CD4-positive, alpha-beta T cell treated with Interleukin-17A for 4 hours (primary cell): ENCODE data around the gene OSBPL2.

ENCODE experiments used
- DNase-seq: peaks from one replicate; pipeline ENCODE4 v3.0.0-alpha.2; 2020; ENCODE audit warnings: mixed read lengths

OSBPL2 gene

DNA sequence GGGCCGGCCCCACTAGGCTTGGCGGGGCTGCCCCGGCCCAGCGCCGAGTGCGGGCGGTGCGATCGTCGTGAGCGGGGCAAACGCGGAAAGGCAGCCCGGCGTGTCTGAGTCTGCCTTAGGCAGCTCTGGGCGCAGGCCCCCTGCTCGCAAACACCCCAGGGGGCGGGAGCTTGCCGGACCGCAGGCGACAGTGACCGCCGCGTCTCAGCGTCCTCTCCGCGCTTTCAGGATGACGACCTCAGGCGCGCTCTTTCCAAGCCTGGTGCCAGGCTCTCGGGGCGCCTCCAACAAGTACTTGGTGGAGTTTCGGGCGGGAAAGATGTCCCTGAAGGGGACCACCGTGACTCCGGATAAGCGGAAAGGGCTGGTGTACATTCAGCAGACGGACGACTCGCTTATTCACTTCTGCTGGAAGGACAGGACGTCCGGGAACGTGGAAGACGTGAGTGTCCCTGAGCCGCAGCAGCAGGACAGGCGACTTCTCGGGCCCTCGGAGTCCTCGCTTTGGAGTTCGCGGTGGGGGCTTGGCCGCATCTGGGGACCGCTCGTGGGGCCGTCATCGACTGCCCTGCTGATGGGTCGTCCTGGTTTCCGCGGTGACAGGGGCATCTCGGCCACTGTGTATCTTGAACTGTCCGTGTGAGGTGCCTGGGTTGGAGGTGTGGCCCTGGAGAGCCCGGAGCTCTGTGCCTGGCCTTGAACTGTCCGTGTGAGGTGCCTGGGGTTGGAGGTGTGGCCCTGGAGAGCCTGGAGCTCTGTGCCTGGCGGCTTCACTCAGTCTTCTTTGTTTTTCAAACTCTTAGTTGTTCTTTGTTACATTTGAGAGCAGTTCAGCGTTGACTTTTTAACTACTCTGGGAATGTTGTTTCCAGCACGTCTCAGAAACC is 65.3 kb downstream of the OSBPL2 start:
- DNase-seq: no peak

DNA sequence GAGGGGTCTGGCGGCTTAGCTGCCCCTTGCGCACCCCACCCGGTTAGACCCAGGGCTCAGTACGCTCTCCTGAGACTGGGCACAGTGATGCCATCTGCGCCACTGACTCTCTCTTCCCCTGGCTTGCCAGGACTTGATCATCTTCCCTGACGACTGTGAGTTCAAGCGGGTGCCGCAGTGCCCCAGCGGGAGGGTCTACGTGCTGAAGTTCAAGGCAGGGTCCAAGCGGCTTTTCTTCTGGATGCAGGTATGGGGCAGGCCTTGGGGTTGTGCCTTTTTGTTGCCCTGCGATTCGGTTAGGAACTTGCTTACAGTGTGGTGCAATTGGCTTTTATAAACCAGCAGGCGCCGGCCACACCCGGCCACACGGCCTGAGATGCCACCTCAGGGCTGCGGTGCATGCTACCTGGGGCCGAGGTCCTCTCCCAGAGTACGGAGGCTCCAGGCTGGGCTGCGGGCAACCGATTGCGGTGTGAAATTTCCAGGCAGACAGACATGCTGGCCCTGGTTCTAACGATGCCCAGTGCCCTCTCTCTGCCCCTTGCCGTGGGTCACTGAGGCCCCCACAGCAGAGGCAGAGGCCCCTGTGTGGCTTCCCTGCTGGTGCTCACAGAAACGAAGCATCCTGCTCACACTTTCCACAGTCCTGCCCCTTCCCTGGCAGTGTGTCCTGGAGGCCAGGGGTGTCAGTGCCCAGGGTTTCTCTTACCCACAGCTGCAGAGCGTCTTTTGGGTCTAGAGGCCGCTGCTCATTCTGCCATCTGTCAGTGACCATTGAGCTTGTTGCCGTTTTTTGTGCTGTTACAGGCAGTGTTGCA is 66.2 kb downstream of the OSBPL2 start:
- no peak for DNase-seq

DNA sequence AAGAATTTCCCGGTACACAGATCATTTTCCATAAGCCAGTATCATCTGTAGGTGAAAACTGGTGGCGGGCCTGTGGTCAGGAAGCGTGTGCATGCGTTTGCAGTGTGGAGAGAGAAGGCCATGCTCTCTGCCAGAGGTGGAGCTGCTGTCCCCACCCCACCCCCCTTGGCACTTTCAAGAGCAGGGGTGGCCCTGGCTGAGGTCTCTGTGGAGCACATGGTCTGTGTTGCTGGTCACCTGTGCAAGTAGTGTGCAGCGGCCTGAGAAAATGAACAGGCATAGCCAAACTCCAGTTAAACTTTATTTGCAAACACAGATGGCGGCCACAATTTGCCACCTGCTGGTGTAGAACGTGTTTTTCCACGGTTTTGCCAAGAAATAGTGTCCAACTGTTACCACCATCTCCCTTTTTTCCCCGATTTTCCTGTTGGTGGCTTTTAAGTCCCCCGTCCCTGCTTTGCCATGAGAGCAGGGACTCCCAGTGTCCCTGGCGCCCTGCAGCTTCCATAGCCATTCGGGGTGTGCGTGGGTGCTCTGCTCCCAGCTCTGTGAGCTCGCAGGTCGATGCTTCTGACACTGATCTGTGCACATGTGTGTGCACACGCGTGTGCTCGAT is 66.9 kb downstream of the OSBPL2 start:
- DNase-seq: no peak

DNA sequence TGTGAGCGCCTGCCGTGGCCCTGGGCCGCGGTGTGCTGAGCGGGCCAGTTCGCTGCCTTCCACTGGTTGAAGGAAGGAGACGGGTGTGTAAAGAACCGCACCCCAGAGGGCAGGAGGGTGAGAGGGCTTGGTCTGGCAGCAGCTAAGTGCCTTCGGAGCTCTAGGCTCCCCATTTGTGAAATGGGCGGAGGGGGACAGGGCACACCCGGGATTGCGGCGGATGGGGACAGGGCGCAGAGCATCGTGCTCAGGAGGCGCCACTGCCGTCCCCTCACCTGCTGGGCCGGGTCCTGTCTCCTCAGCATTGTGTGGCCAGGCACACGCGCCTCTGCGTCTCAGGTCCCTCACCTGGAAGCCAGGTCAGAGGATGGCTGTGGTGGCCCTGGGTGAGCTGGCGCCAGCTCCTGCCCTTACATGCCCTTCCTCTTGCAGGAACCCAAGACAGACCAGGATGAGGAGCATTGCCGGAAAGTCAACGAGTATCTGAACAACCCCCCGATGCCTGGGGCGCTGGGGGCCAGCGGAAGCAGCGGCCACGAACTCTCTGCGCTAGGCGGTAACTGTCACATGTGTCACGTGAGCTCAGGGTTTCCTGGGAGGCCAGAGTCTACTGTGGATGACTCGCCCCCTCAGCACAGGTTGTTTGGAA is 67.6 kb downstream of the OSBPL2 start:
- DNase-seq: no peak

DNA sequence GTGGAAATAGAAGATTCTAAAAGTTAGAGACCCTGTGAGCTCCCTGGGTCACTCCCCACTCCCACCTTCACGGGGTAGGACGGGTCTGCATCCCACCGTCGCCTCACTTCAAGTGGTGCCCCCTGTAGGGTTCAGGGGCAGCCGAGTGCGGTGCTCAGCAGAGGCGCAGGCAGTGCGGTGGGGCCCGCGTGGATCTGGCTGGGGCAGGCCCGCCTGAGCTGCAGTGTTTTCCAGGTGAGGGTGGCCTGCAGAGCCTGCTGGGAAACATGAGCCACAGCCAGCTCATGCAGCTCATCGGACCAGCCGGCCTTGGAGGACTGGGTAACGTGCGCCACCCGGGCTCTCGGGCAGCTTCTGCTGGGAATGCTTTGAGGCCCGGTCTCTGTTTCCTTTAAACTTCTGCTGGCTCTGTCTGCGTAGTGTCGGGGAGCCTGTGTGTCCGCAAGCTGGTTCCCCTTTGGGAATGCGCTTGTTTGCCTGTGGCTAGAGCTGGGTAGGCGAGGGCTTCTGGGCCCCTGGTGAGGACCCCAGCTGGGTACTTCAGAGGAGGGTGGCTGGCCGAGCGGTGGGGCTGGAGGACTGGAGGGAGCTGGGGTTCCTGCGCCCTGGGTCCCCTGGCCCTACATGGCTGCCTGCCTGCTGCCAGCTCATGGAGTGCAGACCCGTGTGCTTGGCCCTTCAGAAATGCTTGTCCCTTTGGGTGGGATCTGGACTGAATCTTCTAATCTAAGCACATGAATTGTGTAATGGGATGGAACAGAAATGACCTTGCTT is 68.3 kb downstream of the OSBPL2 start:
- DNase-seq: no peak

DNA sequence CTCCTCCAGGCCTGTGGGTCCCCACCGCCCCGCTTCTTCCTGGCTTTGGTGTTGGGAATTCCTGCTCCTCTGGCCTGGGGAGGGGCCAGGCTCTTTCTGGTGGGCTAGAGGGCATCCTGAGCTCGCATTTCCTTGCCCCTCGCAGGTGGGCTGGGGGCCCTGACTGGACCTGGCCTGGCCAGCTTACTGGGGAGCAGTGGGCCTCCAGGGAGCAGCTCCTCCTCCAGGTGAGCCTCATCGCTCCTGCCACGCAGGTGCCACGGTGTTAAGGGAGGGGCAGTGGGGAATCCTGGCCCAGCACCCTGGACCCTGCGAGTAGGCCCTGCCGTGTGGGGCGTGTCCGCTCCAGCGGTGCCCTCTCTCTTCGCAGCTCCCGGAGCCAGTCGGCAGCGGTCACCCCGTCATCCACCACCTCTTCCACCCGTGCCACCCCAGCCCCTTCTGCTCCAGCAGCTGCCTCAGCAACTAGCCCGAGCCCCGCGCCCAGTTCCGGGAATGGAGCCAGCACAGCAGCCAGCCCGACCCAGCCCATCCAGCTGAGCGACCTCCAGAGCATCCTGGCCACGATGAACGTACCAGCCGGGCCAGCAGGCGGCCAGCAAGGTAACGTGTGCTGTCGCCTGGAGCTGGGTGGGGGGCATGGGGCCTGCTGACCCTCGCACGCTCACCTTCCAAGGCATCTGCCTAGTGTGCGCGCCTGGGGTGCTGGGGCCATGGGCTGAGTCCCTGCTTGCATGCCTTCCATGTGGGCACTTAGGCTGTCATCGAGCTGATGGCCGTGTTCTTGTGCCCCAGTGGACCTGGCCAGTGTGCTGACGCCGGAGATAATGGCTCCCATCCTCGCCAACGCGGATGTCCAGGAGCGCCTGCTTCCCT is 69.1 kb downstream of the OSBPL2 start:
- no peak for DNase-seq

DNA sequence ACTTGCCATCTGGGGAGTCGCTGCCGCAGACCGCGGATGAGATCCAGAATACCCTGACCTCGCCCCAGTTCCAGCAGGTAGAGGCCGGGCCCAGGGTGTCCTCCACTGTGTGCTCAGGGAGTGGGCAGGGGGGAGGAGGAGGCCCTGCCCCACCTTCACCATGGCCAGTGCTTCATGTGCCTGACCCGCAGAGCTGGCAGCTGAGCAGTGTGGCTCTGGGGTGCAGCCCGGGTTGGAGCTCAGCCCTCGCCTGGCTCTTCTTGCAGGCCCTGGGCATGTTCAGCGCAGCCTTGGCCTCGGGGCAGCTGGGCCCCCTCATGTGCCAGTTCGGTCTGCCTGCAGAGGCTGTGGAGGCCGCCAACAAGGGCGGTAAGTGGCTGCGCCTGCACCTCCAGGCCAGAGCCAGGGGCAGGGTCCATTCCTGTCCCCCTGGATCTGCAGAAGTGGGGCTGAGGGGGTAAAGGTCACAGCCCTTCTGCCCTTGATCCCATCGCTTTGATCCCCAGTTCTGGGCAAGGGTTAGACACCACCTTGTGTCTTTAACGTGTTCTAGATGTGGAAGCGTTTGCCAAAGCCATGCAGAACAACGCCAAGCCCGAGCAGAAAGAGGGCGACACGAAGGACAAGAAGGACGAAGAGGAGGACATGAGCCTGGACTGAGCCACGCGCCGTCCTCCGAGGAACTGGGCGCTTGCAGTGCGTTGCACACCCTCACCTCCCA is 69.9 kb downstream of the OSBPL2 start:
- DNase-seq: no peak

DNA sequence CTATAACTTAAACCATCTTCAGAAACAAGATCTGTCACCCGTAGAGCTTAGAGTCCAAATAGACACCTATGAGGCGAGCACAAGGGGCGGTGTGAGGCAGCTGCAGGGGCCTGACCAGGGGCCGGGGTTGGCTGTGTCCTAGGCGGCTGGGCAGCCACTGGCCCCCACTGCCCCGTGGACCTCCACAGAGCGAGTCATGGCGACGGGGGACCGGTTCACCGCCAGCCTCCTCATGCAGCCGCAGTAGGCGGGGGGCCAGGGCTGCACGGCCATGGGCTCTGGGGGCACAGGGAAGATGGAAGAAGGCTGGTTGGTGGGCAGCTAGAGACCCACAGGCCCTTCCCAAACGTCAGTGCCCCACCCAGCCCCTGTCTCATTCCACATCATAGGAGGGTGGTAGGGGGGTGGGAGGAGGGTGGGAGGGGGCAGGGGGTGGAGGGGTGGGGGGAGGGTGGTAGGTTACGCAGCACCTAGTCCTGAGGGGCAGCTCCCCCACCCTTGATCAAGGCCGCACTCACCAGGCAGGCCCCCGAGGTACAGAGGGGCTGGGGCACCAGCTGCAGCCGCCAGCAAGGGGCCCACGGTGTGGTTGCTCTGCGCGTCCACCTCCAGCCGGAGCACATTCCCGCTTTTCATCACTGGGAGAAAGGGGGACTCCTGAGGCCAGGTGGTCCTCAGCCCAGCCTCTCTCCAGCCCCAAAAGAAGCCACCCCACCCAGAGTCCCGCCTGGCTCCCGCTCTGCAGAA is 71.0 kb downstream of the OSBPL2 start:
- no peak for DNase-seq

DNA sequence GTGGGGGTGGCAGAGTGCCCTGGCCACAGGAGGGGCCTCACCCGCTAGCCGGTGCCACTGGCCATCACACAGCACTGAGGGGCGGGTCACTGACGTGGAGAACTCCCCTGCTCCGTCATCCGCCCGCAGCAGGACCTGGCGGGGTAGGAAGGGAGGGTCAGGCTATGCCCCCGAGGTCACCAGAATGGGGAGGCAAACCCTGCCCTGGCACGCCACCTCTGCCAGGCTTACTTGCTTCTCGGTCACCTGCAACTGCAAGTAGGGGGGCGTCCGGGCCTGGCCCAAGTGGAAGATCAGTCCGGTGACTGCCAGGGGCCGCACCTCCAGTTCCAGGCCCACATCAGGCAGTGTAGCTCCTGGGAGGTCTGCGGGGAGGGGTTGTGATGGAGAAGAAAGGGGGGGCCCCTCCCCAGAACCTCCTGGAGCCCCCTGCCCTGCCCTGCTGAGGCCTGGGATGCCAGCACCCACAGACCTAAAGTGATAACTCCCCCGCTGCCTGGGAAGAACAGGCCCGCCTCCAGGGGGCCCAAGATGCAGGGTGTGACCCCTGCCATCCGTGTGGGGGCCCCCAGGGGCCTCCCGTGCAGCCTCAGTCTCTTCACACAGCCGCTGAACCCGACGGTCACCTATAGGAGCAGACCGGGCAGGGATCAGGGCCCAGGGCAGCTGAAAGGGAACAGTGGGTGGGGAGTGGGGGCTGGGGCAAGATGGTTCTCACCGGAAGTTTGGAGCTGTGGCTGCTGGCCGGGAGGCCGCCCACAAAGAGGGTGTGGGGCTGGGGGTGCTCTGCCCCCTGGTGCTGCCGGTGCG is 71.8 kb downstream of the OSBPL2 start:
- DNase-seq: no peak

DNA sequence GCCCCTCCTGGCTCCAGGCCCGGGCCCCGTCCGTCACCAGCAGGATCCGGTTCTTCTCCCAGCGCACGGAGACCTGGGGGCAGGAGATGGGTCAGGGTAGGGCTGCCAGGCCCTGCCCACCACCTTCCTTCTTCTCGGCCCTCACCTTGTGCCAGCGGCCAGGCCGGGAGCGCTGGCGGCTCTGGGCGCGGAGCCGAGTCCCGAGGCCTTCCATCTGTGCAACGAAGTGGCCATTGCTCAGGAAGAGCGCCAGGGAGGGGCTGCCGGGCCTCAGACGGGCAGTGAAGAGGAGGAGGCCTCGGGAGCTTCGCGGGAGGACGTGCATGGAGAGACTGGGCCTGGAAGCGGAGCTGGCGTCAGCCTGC is 72.4 kb downstream of the OSBPL2 start:
- no peak for DNase-seq

DNA sequence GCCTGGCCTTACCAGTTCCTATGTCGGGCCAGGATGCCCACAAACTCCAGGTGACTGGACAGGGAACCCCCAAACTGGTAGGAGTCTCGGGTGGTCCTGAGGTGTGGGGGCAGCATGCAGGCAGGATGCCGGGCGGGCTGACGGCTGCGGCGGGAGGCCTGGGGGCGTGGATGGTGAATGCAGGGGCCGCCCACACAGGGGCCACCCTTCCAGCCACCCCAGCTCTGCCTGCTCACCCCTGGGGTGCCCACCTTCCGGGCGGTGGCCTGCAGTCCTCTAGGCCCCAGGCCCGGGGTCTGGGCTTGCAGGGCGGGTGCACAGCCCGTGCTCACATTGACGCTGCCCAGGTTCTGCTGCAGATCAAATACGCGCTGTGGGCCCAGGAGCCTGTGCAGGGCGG is 72.8 kb downstream of the OSBPL2 start:
- DNase-seq: no peak

DNA sequence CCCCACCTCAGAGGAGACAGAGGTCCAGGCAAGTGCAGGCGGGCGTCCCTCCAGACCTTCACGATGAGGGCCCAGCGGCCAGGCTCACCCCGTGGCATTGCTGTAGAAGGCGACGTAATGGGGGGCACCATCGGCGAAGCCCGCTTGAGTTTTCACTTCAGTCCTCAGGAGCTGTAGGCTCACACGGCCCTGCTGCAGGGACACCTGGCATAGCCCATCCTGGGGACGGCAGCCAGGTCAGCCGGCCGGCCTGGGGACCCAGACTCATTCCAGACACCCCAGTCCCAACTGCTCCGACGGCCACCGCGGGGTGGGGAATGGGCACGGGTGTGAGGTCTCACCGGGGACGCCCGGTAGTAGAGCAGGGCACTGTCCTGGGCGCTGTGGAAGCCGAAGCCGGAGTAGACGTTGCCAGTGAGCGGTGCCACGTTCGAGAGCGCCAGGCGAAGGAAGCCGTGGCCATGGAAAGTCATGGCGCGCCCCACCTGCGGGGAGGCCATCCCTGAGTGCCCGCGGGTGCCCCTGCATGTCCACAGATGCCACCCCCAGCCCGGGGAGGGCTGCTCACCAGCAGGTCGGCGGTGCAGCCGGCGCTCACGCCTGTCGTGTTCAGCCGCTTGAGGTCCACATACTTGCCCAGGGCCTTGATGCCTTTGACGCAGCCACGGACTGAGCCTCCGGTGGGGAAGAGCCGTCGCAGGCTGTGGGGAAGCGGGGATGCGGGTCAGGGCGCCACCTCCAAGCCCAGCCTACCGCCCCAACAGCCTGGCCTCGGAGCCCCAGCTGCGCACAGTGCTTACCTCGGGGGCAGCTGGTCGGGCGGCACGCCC is 73.7 kb downstream of the OSBPL2 start:
- no peak for DNase-seq

DNA sequence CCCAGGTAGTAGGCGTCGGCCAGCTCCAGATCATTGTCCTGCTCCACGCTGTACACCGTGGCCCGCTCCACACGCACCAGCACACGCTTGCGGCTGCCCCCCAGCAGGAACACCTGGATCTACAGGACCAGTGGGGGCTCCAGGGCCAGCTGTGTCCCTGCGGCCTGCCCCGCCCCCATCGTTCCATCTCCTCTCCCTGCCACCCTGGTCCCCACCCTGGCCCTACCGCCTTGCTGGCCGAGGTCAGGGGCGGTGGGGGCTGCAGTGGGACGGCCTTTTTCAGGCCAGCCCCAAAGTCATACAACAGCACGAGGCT is 74.3 kb downstream of the OSBPL2 start:
- no peak for DNase-seq

DNA sequence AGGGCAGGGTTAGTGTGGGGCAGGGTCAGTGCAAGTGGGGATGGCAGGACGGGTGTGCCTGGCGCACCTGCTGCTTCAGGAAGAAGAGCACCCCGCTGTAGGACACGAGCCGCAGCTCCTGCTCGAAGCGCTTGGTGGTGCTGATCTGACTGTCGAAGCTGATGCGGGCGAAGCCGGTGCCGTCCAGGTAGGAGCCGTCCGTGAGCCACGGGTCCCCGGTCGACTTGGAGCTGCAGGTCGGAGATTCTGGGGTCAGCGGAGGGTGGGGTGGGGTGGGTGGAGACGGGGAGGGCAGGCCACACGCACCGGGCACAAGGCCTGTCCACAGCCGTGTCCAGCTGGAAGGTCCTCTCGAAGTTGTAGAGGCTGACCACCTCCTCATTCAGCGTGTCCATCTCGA is 74.7 kb downstream of the OSBPL2 start:
- DNase-seq: no peak

DNA sequence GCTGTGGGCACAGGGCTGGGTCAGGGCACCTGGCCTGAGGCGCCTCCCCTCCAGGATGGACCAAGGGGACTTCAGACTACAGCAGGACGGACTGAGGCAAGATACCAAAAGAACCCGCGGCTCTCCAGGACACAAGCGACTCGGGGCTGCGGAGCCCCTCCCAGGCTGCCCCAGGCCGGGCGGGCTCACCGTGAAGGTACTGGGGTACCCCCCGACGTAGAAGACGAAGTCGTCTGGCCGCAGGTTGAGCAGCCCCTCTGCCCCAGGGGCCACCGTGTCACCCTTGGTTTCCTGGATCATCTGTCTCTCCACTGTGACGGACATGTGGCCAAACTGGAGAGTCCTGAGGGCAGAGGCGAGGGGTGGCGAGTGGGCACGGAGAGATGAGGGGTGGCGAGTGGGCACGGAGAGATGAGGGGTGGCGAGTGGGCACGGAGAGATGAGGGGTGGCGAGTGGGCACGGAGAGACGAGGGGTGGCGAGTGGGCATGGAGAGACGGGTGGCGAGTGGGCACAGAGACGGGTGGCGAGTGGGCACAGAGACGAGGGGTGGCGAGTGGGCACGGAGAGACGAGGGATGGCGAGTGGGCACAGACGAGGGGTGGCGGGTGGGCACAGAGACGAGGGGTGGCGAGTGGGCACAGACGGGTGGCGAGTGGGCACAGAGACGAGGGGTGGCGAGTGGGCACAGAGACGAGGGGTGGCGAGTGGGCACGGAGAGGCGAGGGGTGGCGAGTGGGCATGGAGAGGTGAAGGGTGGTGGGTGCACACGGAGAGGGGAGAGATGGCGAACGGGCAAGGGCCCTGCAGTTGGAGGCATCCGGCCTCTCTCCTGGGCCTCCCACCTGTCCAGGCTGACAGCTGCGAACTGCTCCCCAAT is 75.4 kb downstream of the OSBPL2 start:
- no peak for DNase-seq

DNA sequence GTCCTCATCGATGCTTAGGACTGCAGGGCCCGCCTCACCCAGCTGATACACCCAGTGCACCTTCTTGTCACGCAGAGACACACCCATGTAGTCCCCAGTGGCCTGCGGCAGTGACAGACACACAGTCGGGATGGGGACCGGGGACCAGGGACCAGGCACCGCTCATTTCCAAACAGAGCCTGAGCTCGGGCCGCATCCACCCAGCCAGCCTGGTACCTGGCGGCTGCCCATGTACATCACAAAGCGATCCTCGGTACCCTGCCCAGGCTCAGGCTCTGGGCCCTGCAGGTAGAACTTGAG is 76.0 kb downstream of the OSBPL2 start:
- no peak for DNase-seq

DNA sequence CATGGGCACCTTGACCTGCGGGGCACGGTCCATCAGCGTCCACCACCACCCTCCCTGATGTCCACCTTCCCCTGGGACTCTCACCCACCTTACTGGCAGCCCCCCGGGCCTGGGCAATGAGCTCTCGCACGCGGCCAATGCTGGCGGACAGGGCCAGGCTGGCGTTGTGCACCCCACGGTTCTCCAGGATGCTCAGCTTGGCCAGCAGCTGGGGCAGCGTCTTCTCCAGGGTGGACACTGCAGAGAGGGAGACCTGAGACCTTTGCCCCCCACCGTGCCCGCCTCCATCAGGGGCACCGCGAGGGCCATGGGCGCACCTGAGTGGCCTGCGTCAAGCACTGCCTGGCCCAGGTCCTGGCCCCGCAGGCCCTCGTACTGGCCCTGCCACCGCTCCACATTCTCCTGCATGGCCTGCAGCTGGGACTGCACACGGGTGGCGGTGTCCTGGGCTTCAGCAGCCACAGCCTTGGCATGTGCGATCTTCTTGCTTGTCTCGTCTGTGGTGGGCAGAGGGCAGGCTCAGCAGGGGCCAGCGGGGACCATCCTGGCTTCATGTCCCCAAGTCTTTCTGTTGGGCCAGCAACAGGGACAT is 76.5 kb downstream of the OSBPL2 start:
- no peak for DNase-seq
